GM21786 (cell line): ENCODE results near the gene HEXD.
"Not testable (repeated sequence)": the region's sequence is repeated elsewhere in the genome, so short reads cannot be mapped to it uniquely, and the experiment has no call there.

Source experiments
- ATAC-seq: cut with Tn5 transposase; IDR thresholded peaks from one replicate; pipeline ENCODE4 v1.9.1; 2021; ENCODE audit not compliant: unreplicated experiment

Gene HEXD

GRCh38 chr17:82439829-82440365 lies 21.8 kb downstream of the HEXD start:
- no peak for ATAC-seq

- no peak for ATAC-seq
These were observed 22.4 kb downstream of the HEXD start for GRCh38 chr17:82440469-82440981.

GRCh38 chr17:82440991-82441627 lies 23.0 kb downstream of the HEXD start:
- no peak for ATAC-seq

- ATAC-seq: no peak
These were observed 23.7 kb downstream of the HEXD start for GRCh38 chr17:82441691-82442487.

GRCh38 chr17:82442643-82443464 lies 24.7 kb downstream of the HEXD start:
- no peak for ATAC-seq

- no peak for ATAC-seq
These were observed 25.5 kb downstream of the HEXD start for GRCh38 chr17:82443465-82444283.

GRCh38 chr17:82444284-82444893 lies 26.2 kb downstream of the HEXD start:
- ATAC-seq: no peak

- no peak for ATAC-seq
These were observed 26.9 kb downstream of the HEXD start for GRCh38 chr17:82444941-82445521.

- no peak for ATAC-seq
These were observed 27.4 kb downstream of the HEXD start for GRCh38 chr17:82445542-82445941.

GRCh38 chr17:82446124-82446523 lies 28.0 kb downstream of the HEXD start:
- no peak for ATAC-seq

- no peak for ATAC-seq
These were observed 28.5 kb downstream of the HEXD start for GRCh38 chr17:82446649-82447048.

GRCh38 chr17:82447876-82448275 lies 29.7 kb downstream of the HEXD start:
- ATAC-seq: no peak

- peak; percentile 56 for ATAC-seq
These were observed 31.2 kb downstream of the HEXD start for GRCh38 chr17:82449131-82449882.

- ATAC-seq: no peak
These were observed 31.8 kb downstream of the HEXD start for GRCh38 chr17:82449883-82450356.

- ATAC-seq: peak; percentile 47
These were observed 32.4 kb downstream of the HEXD start, which contains the start of gene CYBC1 for GRCh38 chr17:82450357-82451106. Gene CYBC1, minus strand, starts transcription at chr17:82450752. Its CDS starts 1,498 bp downstream, at chr17:82449254.

GRCh38 chr17:82452162-82452561 lies 34.0 kb downstream of the HEXD start:
- no peak for ATAC-seq

GRCh38 chr17:82453151-82453550 lies 35.0 kb downstream of the HEXD start:
- not testable (repeated sequence) for ATAC-seq

- ATAC-seq: not testable (repeated sequence)
These were observed 35.6 kb downstream of the HEXD start for GRCh38 chr17:82453706-82454105.
